ENCODE measurements around the gene NAA15. TPM values are rescaled to one million over a fixed set of nuclear protein-coding genes. Genes with fewer than 3 reads are reported as not detected.
A peak's percentile ranks its signal among the peaks of the same experiment; 100 is the strongest.

NAA15 gene
- total RNA-seq, 4 donors from 2014 or later: 30.0 to 42.3 (median 33.2) TPM

DNA sequence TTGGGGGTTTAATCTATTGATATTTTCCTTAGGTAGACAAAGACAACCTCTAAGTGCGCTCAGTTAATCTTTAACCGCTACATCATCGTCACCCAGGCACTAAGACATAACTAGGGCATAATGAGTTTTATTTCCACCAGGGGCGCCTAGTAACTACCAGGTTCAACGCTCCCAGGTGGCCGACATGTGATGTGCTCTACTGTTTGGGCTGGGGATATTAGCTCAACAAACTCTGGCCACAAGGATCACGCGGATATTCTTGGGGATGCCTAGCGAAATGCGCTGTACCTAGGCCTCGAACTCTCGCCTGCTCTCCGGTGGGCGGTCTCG is 151.7 kb downstream of the NAA15 start:
- Histone ChIP-seq H3K4me3 (peak overlapping the region; percentile 73 to 98 (median 85)), H3K27ac (peak overlapping the region; percentile 89 to 99 (median 96)), H3K9me3 (no peaks in the 10 kb centered on the region), H3K27me3 (no peaks in the 10 kb centered on the region), H3K36me3 (no peaks in the 10 kb centered on the region), H3K4me1 (peaks cover 0 to 52% (median 16%) of the 10 kb centered on the region in 4 donors)
- DNase-seq (ENCODE audit: low spot score in 2 of 2): peak in 1 of 2 donors; percentile 49
- TF ChIP-seq CTCF (IDR thresholded peaks at IDR 0.05): peak in 3 of 5 experiments; percentile 17 to 51 (median 32)
- no peak for TF ChIP-seq POLR2A (IDR thresholded peaks at IDR 0.05)
- TF ChIP-seq EP300 (IDR thresholded peaks at IDR 0.05): no peak
- WGBS, 2 donors: 3 to 4% methylated on average over 8 to 15 of the region's 15 CpGs

DNA sequence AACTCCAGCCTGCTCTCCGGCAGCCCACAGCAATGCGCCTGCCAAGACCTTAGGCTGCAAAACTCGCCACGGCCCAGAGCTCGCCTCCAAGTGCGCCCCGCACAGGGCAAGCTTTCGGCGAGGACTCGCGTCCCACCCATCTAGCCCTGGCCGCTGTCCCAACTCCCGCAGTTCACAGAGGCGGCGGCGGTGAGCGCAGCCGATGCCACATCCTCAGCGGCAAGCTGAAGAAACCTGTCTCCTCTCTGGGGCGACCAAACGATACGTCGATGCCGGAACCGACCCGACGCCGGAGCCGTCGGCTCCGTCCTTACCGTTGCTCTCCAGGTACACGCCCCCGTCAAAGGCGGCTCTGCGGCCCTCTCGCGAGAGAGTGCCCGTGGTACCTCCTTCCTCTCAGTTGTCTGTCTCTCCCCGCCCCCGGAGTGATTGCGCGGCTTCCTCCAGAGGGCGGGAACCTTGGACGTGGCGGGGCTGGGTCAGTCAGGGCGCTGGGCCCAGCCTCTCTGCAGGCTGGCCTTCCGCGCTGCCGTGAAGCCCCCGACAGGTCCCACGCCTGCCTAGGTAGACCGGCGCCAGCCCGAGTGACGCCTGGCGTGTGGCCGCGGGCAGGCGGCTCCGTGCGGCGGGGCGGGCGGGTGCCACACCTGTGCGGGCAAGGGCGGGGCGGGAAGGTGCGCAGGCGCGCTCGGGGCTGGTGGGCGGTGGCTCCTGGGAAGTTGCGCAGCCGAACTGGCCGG is 152.2 kb downstream of the NAA15 start:
- WGBS, 2 donors: 0 to 1% methylated on average over 27 of the region's 76 CpGs
- peak; percentile 94 to 96 for DNase-seq (ENCODE audit: low spot score in 2 of 2)
- Histone ChIP-seq H3K36me3 (no peaks in the 10 kb centered on the region), H3K27ac (peak overlapping the region; percentile 89 to 99 (median 96)), H3K9me3 (no peaks in the 10 kb centered on the region), H3K27me3 (no peaks in the 10 kb centered on the region), H3K4me1 (peaks cover 0 to 57% (median 18%) of the 10 kb centered on the region in 4 donors), H3K4me3 (peak overlapping the region; percentile 73 to 98 (median 85))
- peak in 3 of 5 experiments; percentile 10 to 43 (median 12) for TF ChIP-seq CTCF (IDR thresholded peaks at IDR 0.05)
- peak; percentile 11 to 84 for TF ChIP-seq EP300 (IDR thresholded peaks at IDR 0.05)
- TF ChIP-seq POLR2A (IDR thresholded peaks at IDR 0.05): peak; percentile 71 to 75

GRCh38 chr4:139454111-139455045 is 153.1 kb downstream of the NAA15 start, which contains the start of gene RAB33B:
Gene RAB33B, plus strand, starts transcription at chr4:139454121. Its CDS starts 75 bp downstream, at chr4:139454196.
- TF ChIP-seq POLR2A (IDR thresholded peaks at IDR 0.05) (peak; percentile 90), CTCF (IDR thresholded peaks at IDR 0.05) (no peak), EP300 (IDR thresholded peaks at IDR 0.05) (peak in 1 of 2 donors; percentile 97)
- WGBS, 2 donors: 1% methylated on average over 40 to 41 of the region's 46 CpGs
- H3K9me3 ChIP-seq: no peaks in the 10 kb centered on the region
- DNase-seq (ENCODE audit: low spot score in 2 of 2): peak; percentile 85 to 89
- H3K36me3 ChIP-seq: no peaks in the 10 kb centered on the region
- H3K4me1 ChIP-seq: peaks cover 0 to 60% (median 18%) of the 10 kb centered on the region in 4 donors
- peak within 1 kb of the TSS; percentile 89 to 99 (median 96) for H3K27ac ChIP-seq
- H3K4me3 ChIP-seq: peak within 1 kb of the TSS; percentile 73 to 98 (median 85)
- no peaks in the 10 kb centered on the region for H3K27me3 ChIP-seq

DNA sequence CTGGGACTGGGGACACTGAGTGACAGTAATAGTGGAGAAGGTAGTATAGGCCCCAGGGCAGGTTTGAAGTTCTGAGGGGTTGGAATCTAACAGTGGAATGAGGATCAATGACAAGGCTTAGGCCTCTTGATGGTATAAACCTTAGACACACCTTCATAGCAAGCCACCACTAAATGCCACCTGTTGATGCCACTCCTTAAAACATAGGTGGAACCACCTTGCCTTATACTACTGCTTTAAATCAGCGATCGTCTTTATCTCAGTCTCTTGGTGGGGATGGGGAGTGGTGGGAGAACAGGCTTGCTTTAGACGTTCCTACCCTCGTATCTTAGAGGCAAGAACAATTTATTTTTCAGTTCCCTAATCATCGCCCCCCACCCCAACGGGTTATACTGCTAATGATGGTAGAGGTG is 153.8 kb downstream of the NAA15 start:
- peaks cover 0 to 60% (median 18%) of the 10 kb centered on the region in 4 donors for H3K4me1 ChIP-seq
- WGBS, 2 donors: 29 to 36% methylated on average over 6 of the region's 6 CpGs
- H3K27ac ChIP-seq: peak overlapping the region in 3 of 4 donors; percentile 89 to 99 (median 96)
- no peaks in the 10 kb centered on the region for H3K27me3 ChIP-seq
- DNase-seq (ENCODE audit: low spot score in 2 of 2): no peak
- H3K4me3 ChIP-seq: peak overlapping the region; percentile 73 to 98 (median 85)
- no peak for TF ChIP-seq POLR2A (IDR thresholded peaks at IDR 0.05)
- H3K9me3 ChIP-seq: no peaks in the 10 kb centered on the region
- no peaks in the 10 kb centered on the region for H3K36me3 ChIP-seq

GRCh38 chr4:139457318-139457717 is 156.0 kb downstream of the NAA15 start:
- Histone ChIP-seq H3K27me3 (no peaks in the 10 kb centered on the region), H3K36me3 (no peaks in the 10 kb centered on the region), H3K27ac (no peak overlapping the region), H3K9me3 (no peaks in the 10 kb centered on the region), H3K4me1 (peaks cover 0 to 50% (median 17%) of the 10 kb centered on the region in 4 donors), H3K4me3 (no peak overlapping the region)
- no peak for DNase-seq (ENCODE audit: low spot score in 2 of 2)
- no peak for TF ChIP-seq POLR2A (IDR thresholded peaks at IDR 0.05)
- 58 to 59% methylated on average over 4 of the region's 4 CpGs for WGBS, 2 donors

Measured in tibial nerve (tissue), 4 donors.